ENCODE data around the gene PRRG2. TPM values are rescaled to one million over a fixed set of nuclear protein-coding genes. Genes with fewer than 3 reads are reported as not detected.

PRRG2 gene
- total and polyA plus RNA-seq, 9 of the 15 experiments (the other 6 are each of a cell fraction or from before 2014, with no cell fraction given) = 0.06 to 1.1 (median 0.33) TPM

- TF ChIP-seq PRDM10 (IDR thresholded peaks at IDR 0.05; ENCODE audit: partially characterized antibody) (peak; percentile 8), NFIC (IDR thresholded peaks at IDR 0.05) (0 out of 2 replicates have a peak, but pooled peaks have one; percentile 5), RAD21 (CRISPR knock-in tag; conservative IDR thresholded peaks at IDR 0.05 in 1 of 2, IDR thresholded peaks at IDR 0.05 in 1 of 2) (peak; percentile 89 to 90), ATF7 (IDR thresholded peaks at IDR 0.05) (peak; percentile 34; the same call in 1 of the 2 replicates), NUFIP1 (IDR thresholded peaks at IDR 0.05; ENCODE audit: partially characterized antibody) (no peak), EGR1 (conservative IDR thresholded peaks at IDR 0.05) (no peak), JUN (IDR thresholded peaks at IDR 0.05; ENCODE audit: borderline replicate concordance, low read depth, low read length) (0 out of 2 replicates have a peak, but pooled peaks have one; percentile 16), JUN (CRISPR knock-in tag; IDR thresholded peaks at IDR 0.05; ENCODE audit: borderline replicate concordance) (no peak), PHB2 (IDR thresholded peaks at IDR 0.05; ENCODE audit: low read depth) (no peak), GABPB1 (CRISPR knock-in tag; IDR thresholded peaks at IDR 0.05) (no peak), GTF2F1 (IDR thresholded peaks at IDR 0.05; ENCODE audit: low read depth, low read length) (no peak), EP400 (IDR thresholded peaks at IDR 0.05) (no peak), KDM4B (IDR thresholded peaks at IDR 0.05; ENCODE audit: borderline replicate concordance in 2 of 2, low read depth in 1 of 2) (no peak), ZNF280B (CRISPR knock-in tag; IDR thresholded peaks at IDR 0.05) (no peak), ZNF512 (tag; IDR thresholded peaks at IDR 0.05) (no peak), SP1 (CRISPR knock-in tag; IDR thresholded peaks at IDR 0.05) (0 out of 2 replicates have a peak, but pooled peaks have one; percentile 43), TOE1 (IDR thresholded peaks at IDR 0.05; ENCODE audit: borderline replicate concordance) (no peak; the same call in 1 of the 2 replicates), TOE1 (CRISPR knock-in tag; IDR thresholded peaks at IDR 0.05; ENCODE audit: borderline replicate concordance, low read depth) (no peak), ZC3H11A (IDR thresholded peaks at IDR 0.05; ENCODE audit: low read depth, low read length) (0 out of 2 replicates have a peak, but pooled peaks have one; percentile 34), ZNF76 (CRISPR knock-in tag; IDR thresholded peaks at IDR 0.05; ENCODE audit: borderline replicate concordance) (no peak), KLF16 (IDR thresholded peaks at IDR 0.05) (peak; percentile 67), CHD2 (IDR thresholded peaks at IDR 0.05; ENCODE audit: low read depth, low read length) (no peak), GTF2A2 (tag; IDR thresholded peaks at IDR 0.05) (no peak)
Observed at GRCh38 chr19:49570138-49570856, 10.8 kb upstream of the PRRG2 start (continued).
